HepG2 (cell line): ENCODE results near the gene PRR30. TPM values are rescaled to one million over a fixed set of nuclear protein-coding genes. Genes with fewer than 3 reads are reported as not detected.
A peak's percentile ranks its signal among the peaks of the same experiment; 100 is the strongest.

Experiments
- ADNP ChIP-seq: sonication (generic); formaldehyde crosslinking; IDR thresholded peaks from 2 replicates; pipeline ENCODE4 v1.4.0; 2020; ENCODE audit warnings: missing genetic modification reagents
- ATM ChIP-seq: fragments of 450-650 bp; IDR thresholded peaks from 2 replicates; pipeline ENCODE4 v1.7.1; 2017; ENCODE audit warnings: mild to moderate bottlenecking, borderline replicate concordance
- CREBL2 ChIP-seq: sonication (generic); formaldehyde crosslinking; IDR thresholded peaks from 2 replicates; pipeline ENCODE4 v1.8.1; 2023; ENCODE audit warnings: missing genetic modification reagents, mild to moderate bottlenecking, borderline replicate concordance
- CREM ChIP-seq, 2 experiments: sonication (generic) in 1 of 2; formaldehyde crosslinking in 1 of 2; IDR thresholded peaks; 2 replicates each; pipeline versions ENCODE4 v1.4.0 to v1.6.1; 2016 to 2020; ENCODE audit warnings: antibody characterized with exemption in 1 of 2, mild to moderate bottlenecking in 1 of 2, missing genetic modification reagents in 1 of 2
- ETV6 ChIP-seq: sonication (generic); formaldehyde crosslinking; conservative IDR thresholded peaks from 2 replicates; pipeline ENCODE4 v1.4.0; 2020; ENCODE audit warnings: missing genetic modification reagents
- FOXM1 ChIP-seq: sonication (generic); formaldehyde crosslinking; IDR thresholded peaks from 2 replicates; pipeline ENCODE4 v1.5.0; 2020; ENCODE audit warnings: missing genetic modification reagents
- GFI1 ChIP-seq: sonication (generic); formaldehyde crosslinking; IDR thresholded peaks from 2 replicates; pipeline ENCODE4 v1.5.0; 2020; ENCODE audit warnings: missing genetic modification reagents, mild to moderate bottlenecking, borderline replicate concordance
- GZF1 ChIP-seq: sonication (generic); formaldehyde crosslinking; IDR thresholded peaks from 2 replicates; pipeline ENCODE4 v1.5.1; 2020; ENCODE audit warnings: mild to moderate bottlenecking, missing genetic modification reagents
- IRX3 ChIP-seq: sonication (generic); formaldehyde crosslinking; IDR thresholded peaks from 2 replicates; pipeline ENCODE4 v1.8.1; 2023; ENCODE audit warnings: mild to moderate bottlenecking, low read depth, missing genetic modification reagents, borderline replicate concordance
- KDM5B ChIP-seq: sonication (generic); formaldehyde crosslinking; IDR thresholded peaks from 2 replicates; pipeline ENCODE4 v1.4.0; 2020; ENCODE audit warnings: missing genetic modification reagents, mild to moderate bottlenecking, borderline replicate concordance
- MIER2 ChIP-seq: IDR thresholded peaks from 2 replicates; pipeline ENCODE4 v1.6.1; 2016; ENCODE audit warnings: missing biosample characterization, missing genetic modification reagents
- NFYB ChIP-seq: sonication (generic); formaldehyde crosslinking; IDR thresholded peaks from 2 replicates; pipeline ENCODE4 v1.4.0; 2020; ENCODE audit warnings: missing genetic modification reagents
- NFYC ChIP-seq: IDR thresholded peaks from 2 replicates; pipeline ENCODE4 v1.6.1; 2016; ENCODE audit warnings: missing genetic modification reagents, missing compliant biosample characterization
- SAFB2 ChIP-seq: sonication (generic); formaldehyde crosslinking; IDR thresholded peaks from 2 replicates; pipeline ENCODE4 v1.5.1; 2020; ENCODE audit warnings: missing genetic modification reagents, low read depth, mild to moderate bottlenecking, borderline replicate concordance
- SCMH1 ChIP-seq: sonication (generic); formaldehyde crosslinking; IDR thresholded peaks from 2 replicates; pipeline ENCODE4 v1.9.0; 2021; ENCODE audit warnings: missing genetic modification reagents, mild to moderate bottlenecking, borderline replicate concordance
- SMARCE1 ChIP-seq: fragments of 450-650 bp; IDR thresholded peaks from 2 replicates; pipeline ENCODE4 v1.6.1; 2017; ENCODE audit warnings: borderline replicate concordance
- SRF ChIP-seq: IDR thresholded peaks from 2 replicates; pipeline ENCODE4 v1.6.1; 2011; ENCODE audit warnings: mild to moderate bottlenecking, low read depth, low read length, moderate library complexity
- ZNF138 ChIP-seq: sonication (generic); formaldehyde crosslinking; IDR thresholded peaks from 2 replicates; pipeline ENCODE4 v1.5.0; 2020; ENCODE audit warnings: mild to moderate bottlenecking, low read depth, missing genetic modification reagents
- ZNF251 ChIP-seq: sonication (generic); formaldehyde crosslinking; IDR thresholded peaks from 2 replicates; pipeline ENCODE4 v1.9.0; 2021; ENCODE audit warnings: mild to moderate bottlenecking, missing genetic modification reagents
- ZNF556 ChIP-seq: sonication (generic); formaldehyde crosslinking; IDR thresholded peaks from 2 replicates; pipeline ENCODE4 v1.4.0; 2020; ENCODE audit warnings: mild to moderate bottlenecking, missing genetic modification reagents, borderline replicate concordance
- ZNF678 ChIP-seq: sonication (generic); formaldehyde crosslinking; IDR thresholded peaks from 2 replicates; pipeline ENCODE4 v1.4.0; 2020; ENCODE audit warnings: mild to moderate bottlenecking, missing genetic modification reagents
- ZNF749 ChIP-seq: sonication (generic); formaldehyde crosslinking; IDR thresholded peaks from 2 replicates; pipeline ENCODE4 v1.8.0; 2022; ENCODE audit warnings: mild to moderate bottlenecking, missing genetic modification reagents, moderate library complexity, borderline replicate concordance
- ZSCAN20 ChIP-seq: sonication (generic); formaldehyde crosslinking; IDR thresholded peaks from 2 replicates; pipeline ENCODE4 v1.4.0; 2020; ENCODE audit warnings: missing genetic modification reagents, mild to moderate bottlenecking, borderline replicate concordance
- polyA plus RNA-seq, 8 experiments: library from polyadenylated mRNA; depleted of rRNA in 3 of 8; stranded (reverse) in 7 of 8; unstranded in 1 of 8; fragments of >200 nt; fragmentation: Illumina TruSeq in 4 of 8; extraction: Trizol in 4 of 8; gene quantifications; 2 replicates each; pipeline versions ENCODE4 v1.2.1 to v1.2.3, GENCODE V29; 2011 to 2016; ENCODE audit warnings: low read depth in 4 of 8, missing spikeins in 1 of 8, mixed read lengths in 1 of 8; ENCODE audit not compliant: insufficient read depth in 1 of 8
- total RNA-seq, 5 experiments: library from RNA; depleted of rRNA; stranded (reverse); fragments of >200 nt; fragmentation: Illumina TruSeq; extraction: Trizol; gene quantifications; 2 replicates each; pipeline ENCODE4 v1.2.3, GENCODE V29; 2016; ENCODE audit warnings: low read depth in 1 of 5
- TF ChIP-seq, protein P1 (sequence below): sonication (generic); formaldehyde crosslinking; IDR thresholded peaks from 2 replicates; pipeline ENCODE4 v1.5.0; 2020; ENCODE audit warnings: missing genetic modification reagents
- TF ChIP-seq, protein P2 (sequence below): sonication (generic); formaldehyde crosslinking; IDR thresholded peaks from 2 replicates; pipeline ENCODE4 v1.4.0; 2020; ENCODE audit warnings: missing genetic modification reagents, mild to moderate bottlenecking, borderline replicate concordance

The PRR30 gene
- total and polyA plus RNA-seq, 2 of the 13 experiments (the other 11 are each of a cell fraction or from before 2014, with no cell fraction given) = not detected

DNA sequence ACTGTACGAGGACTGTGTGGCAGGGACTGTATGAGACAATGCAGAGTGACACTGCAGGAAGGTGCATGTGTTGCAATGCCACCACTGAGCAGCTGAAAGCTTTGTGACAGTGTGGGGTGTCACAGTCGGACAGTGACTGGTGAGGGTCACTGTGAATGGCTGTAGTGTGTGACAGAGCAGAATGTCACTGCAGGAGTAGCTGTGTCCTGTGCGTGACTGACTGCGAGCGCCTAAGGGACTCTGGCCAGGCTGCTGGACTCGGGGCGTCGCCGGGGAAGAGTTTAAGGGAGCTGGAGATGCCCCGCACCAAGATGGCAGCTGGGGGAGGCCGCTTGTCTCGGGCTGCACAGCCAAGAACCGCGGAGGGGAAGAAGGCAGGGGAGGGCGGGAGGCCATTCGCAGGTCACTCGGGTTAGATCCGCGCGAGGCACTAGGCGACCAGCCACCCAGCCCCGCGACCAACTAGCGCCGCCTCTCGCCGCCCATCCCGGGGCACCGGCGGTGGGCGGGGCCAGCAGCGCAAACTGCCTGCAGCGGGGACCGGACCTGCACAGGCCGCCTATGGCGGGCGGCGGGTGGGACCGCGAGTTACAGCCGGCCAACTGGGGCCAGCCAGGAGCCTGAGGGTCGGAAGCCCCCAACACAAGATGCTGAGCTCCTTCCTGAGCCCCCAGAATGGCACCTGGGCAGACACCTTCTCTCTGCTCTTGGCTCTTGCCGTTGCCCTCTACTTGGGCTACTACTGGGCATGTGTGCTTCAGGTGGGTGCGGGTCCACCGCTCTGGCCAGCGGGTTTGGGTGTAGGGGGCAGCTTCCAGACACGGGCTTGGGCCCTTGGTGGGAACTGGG is 15.7 kb downstream of the PRR30 start, which contains the start of gene ABHD1 (continued):
- no peak for TF ChIP-seq SCMH1
- TF ChIP-seq MIER2 = no peak
- no peak for TF ChIP-seq FOXM1
- TF ChIP-seq SRF = no peak
- TF ChIP-seq, protein P1, sequence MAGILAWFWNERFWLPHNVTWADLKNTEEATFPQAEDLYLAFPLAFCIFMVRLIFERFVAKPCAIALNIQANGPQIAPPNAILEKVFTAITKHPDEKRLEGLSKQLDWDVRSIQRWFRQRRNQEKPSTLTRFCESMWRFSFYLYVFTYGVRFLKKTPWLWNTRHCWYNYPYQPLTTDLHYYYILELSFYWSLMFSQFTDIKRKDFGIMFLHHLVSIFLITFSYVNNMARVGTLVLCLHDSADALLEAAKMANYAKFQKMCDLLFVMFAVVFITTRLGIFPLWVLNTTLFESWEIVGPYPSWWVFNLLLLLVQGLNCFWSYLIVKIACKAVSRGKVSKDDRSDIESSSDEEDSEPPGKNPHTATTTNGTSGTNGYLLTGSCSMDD (CRISPR knock-in tag) = peak; percentile 13; the same call in 1 of the 2 replicates
- TF ChIP-seq SAFB2 (CRISPR knock-in tag) = peak; percentile 92; the same call in 1 of the 2 replicates
- no peak for TF ChIP-seq ETV6 (CRISPR knock-in tag)
- no peak for TF ChIP-seq GFI1
- no peak for TF ChIP-seq ZSCAN20
- peak; percentile 70; the same call in 1 of the 2 replicates for TF ChIP-seq KDM5B (CRISPR knock-in tag)
- no peak for TF ChIP-seq CREBL2 (CRISPR knock-in tag)
- peak; percentile 25; the same call in 1 of the 2 replicates for TF ChIP-seq NFYC (CRISPR knock-in tag)
- TF ChIP-seq SMARCE1 = no peak
- TF ChIP-seq ZNF749 (CRISPR knock-in tag) = 0 out of 2 replicates have a peak, but pooled peaks have one; percentile 69
- peak; percentile 44; the same call in 1 of the 2 replicates for TF ChIP-seq NFYB (CRISPR knock-in tag)
- no peak; the same call in 1 of the 2 replicates for TF ChIP-seq ZNF556
- TF ChIP-seq ZNF251 (CRISPR knock-in tag) = no peak
- no peak for TF ChIP-seq IRX3
- TF ChIP-seq GZF1 (CRISPR knock-in tag) = peak; percentile 82; the same call in 1 of the 2 replicates
- TF ChIP-seq, protein P2, sequence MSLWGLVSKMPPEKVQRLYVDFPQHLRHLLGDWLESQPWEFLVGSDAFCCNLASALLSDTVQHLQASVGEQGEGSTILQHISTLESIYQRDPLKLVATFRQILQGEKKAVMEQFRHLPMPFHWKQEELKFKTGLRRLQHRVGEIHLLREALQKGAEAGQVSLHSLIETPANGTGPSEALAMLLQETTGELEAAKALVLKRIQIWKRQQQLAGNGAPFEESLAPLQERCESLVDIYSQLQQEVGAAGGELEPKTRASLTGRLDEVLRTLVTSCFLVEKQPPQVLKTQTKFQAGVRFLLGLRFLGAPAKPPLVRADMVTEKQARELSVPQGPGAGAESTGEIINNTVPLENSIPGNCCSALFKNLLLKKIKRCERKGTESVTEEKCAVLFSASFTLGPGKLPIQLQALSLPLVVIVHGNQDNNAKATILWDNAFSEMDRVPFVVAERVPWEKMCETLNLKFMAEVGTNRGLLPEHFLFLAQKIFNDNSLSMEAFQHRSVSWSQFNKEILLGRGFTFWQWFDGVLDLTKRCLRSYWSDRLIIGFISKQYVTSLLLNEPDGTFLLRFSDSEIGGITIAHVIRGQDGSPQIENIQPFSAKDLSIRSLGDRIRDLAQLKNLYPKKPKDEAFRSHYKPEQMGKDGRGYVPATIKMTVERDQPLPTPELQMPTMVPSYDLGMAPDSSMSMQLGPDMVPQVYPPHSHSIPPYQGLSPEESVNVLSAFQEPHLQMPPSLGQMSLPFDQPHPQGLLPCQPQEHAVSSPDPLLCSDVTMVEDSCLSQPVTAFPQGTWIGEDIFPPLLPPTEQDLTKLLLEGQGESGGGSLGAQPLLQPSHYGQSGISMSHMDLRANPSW (CRISPR knock-in tag) = no peak
- no peak for TF ChIP-seq CREM (IDR thresholded peaks at IDR 0.05)
- TF ChIP-seq CREM (CRISPR knock-in tag; IDR thresholded peaks at IDR 0.05) = no peak
- TF ChIP-seq ZNF138 (CRISPR knock-in tag) = no peak
- no peak for TF ChIP-seq ADNP (CRISPR knock-in tag)
- TF ChIP-seq ZNF678 (CRISPR knock-in tag) = no peak; the same call in 1 of the 2 replicates
- no peak for TF ChIP-seq ATM
